Dermis blood vessel endothelial cell (primary cell): Measurements from ENCODE around the gene TBRG4. TPM values are rescaled to one million over a fixed set of nuclear protein-coding genes. Genes with fewer than 3 reads are reported as not detected.

ENCODE experiments used
- DNase-seq: peaks from one replicate; pipeline ENCODE4 v3.0.0; 2010
- total RNA-seq: library from RNA; depleted of rRNA; stranded (reverse); fragments of >200 nt; gene quantifications from 2 replicates; pipeline ENCODE4 v1.2.3, GENCODE V29; 2014

Gene TBRG4
- total RNA-seq, 1 donor from 2014 or later = 55.1 TPM

DNA sequence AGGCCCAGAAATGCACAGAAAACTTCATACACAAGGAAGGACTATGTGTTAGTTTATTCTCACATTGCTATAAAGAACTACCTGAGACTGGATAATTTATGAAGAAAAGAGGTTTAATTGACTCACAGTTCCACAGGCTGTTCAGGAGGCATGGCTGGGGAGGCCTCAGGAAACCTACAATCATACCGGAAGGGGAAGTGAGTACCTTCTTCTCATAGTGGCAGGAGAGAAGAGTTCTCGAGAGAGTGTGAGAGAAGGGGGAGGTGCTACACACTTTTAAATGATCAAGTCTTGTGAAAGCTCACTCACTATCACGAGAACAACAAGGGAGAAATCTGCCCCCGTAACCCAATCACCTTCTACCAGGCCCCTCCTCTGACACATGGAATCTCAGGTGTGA lies 29.3 kb upstream of the TBRG4 start:
- DNase-seq = no peak

DNA sequence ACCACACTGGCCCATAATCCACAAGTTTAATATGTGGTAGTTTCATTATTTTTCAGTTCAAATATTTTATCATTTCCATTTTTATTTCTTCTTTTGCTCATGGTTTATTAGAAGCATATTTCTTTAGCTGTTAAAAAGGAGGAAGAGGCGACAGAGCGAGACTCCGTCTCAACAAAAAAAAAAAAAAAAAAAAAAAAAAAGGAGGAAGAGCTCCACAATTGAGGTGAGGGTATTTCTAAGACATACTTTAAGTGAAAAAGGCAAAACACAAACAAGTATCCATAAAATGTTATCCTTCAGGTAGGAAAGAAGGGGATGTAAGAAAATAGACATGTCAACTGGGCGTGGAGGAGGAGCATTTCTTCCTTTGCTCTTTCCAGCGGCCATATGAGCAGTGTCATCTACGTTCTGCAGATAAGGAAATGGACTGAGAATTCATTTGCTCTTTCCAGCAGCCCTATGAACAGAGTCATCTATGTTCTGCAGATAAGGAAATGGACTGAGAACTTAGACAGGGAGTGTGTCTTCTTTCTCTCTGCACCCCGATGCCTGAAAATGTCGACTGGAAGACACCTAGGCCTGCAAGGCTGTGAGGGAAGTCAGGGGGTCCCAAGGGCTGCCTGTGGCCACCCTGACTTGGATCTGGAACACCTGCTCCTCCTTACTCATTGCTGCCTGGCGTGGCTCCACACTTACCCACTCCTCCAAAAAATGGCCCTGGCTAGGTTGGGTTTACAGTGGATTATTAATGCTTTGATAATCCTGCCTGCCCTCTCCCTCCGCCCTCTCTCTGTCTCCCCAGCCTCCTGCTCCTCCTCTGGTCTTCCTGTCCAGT lies 27.2 kb upstream of the TBRG4 start:
- DNase-seq = no peak

DNA sequence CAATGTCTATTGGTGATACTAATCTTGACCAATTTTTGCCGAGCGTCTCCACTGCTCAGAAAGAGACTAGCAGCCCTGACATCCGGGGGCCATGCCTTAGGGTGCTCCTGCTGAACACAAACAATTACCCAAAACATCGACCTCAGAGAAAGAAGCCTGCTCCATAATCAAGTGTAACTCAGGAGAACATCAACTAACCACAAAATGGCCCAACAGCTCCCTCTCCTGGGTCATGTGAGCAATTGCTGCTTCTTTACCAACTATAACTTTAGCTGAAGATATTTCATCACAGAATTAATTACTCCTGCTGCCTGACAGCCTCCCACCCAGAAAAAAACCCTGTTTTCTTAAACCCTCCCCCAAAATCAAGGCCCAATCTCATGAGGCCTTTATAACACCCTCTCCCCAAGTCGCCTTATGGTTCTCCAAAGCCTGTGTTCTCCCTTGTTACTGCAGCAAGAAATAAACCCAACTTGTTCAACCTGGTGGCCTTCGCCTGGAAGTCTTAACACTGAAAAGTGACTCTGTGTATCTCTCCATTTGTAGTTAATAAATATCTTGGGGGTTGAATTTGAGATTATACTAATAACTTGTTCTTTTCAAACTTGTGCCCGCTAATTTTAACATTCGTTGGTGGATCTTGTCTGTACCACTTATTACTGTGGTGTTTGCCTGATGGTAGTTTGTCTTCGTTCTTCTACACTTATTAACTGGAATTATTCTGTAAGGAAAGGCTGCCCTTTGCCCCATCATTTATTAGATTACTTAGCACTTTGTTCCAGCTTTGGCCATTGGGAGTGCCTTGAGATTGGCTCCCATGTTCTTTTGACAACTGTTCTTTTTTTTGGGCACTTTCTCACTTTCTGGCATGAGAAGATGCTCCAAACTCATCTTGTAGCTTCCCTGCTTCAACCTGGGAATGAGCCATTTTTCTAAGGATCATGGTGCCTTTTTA lies 24.9 kb upstream of the TBRG4 start:
- DNase-seq = peak; percentile 89

DNA sequence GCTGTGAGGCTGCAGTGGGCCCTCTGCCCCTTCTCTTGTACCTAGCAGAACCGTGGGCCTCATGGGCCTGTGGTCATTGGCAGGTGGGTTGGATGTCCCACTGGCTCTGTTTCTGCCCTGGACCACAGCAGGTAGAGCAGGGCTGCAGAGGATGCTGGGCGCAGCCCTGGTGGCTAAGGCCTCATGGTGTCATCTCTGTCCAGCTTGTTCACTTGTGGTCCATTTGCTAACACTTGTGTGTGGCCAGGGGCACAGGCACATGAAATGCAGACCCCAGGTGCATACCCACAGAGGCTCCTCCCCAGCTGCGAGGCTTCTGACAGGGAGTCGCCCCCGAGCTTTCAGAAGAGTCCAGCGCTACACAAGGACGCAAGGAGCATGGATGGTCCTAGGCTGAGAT lies 22.4 kb upstream of the TBRG4 start:
- DNase-seq = no peak

DNA sequence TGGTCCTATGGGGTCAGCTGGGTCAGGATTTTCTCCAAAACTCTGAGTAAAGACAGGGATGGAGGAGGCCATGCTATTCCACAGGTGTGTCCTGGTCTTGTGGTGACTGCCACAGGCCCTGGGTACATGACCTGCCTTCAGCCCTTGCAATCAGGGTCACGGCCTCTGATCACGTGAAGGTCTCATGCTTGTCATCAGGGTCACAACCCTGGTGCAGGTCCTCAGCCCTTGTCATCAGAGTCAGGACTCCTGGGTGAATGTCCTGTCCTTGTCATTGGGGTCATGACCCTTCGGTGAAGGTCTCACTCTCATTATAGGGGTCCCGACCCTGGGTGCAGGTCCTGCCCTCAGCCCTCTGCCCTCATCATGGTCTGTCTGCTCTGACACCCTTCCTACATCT lies 21.9 kb upstream of the TBRG4 start:
- no peak for DNase-seq

DNA sequence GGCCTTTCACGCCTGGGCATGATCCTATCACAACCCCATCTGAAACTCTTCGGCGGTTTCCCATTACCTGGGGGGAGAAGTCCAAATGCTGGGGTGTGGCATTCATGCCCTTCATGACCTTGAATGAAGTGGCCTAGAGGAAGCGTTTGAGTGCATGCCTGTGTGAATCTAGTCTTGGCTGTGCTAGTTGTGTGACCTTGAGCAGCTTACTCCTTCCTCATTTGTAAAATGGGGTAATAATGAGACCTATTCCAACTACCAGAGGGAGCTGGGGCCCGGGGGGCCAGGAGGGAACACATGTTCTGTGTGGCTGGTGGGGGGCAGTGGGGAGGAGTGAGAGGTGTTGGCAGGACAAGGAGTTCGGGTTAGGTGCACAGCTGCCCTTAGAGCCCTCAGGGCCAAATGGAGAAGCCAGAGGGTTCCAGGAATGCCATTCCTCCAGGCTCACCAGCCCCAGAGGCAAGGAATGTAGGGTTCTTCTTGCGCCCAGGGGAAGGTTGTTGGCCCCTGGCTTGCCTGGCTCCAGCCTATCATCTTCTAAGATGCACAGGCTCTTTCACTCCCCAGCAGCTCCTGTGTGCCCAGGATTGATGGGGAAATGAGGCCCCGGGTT lies 21.3 kb upstream of the TBRG4 start:
- no peak for DNase-seq

DNA sequence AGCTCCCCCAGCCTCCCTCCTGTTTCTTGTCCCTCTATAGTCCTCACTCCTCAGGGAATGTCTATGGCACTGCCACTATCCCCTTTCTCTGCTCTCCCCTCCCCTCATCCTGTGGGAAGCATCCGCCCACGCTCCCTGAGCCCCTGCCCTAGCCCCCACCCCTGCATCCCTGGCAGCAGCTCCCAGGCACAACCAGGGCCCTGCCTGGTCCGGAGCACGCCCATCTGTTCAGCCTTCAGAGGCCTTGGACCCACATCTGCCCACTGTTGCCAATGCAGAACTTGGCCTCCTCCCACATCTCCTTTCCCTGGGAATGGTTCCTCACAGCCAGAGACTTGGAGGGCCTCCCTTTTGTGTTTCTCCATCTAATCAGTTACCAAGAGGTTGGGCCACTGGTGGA lies 20.4 kb upstream of the TBRG4 start:
- no peak for DNase-seq

DNA sequence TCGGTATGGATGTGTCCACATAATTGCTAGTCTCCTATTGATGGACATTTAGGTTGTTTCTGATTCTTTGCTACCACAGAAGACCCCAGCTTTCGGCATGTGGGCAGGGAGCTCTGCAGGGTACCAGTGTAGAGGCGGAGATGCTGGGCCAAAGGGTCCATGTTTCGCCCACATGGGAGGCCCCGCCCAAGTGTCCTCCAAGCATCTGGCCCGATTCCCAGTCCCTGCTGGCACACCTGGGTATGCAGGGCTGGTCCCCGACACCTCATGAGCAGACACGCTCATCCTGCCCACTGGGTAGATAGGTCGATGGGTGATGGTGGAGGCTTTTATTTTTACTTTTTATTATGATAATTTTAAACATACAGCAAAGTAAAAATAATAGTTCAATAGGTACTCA lies 19.4 kb upstream of the TBRG4 start:
- no peak for DNase-seq

DNA sequence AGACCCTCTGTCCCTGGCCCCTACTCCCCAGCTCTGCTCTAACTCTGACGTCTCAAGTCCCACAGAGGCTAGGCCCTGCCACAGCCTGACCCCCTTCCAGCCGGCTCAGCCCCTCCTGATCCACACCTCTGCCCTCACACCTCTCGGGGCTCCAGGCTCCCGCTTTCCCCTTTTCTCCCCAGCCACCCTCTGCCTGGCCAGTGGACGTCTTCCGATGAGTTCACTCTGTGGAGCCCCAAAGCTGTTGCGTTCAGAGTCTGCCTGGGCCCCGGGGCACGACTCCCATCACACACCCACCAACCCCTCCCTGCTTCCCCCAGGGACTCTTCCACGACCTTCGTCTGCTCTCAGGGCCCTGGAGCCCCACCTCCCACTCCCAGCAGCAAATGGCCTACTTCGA lies 18.4 kb upstream of the TBRG4 start:
- no peak for DNase-seq

DNA sequence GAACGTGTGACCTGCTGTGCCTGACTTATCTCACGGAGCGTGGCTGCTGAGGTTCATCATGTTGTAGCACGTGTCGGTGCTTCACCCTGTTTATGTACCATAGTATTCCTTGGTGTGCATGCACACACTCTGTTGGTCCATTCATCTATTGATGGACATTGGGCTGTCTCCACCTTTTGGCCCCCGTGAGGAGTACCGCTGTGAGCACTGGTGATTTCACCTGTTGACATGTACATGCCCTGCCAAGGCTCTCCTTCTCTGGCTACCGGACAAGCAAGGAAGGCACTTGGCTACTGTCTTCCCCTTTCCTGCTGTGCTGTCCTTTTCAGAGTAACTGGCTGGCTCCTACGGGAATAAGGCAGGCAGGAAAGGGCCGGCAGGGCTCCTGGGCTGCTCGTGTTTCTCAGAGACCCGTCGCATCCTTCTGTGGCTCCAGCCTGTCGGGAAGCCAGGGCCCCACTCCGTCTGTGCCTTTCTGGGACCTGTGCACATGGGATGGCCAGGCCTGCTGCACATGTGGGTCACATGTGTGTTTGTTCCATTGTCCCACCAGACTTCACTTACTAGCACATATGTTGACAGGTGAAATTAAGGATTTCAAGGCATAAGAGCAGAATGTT lies 17.8 kb upstream of the TBRG4 start:
- no peak for DNase-seq

DNA sequence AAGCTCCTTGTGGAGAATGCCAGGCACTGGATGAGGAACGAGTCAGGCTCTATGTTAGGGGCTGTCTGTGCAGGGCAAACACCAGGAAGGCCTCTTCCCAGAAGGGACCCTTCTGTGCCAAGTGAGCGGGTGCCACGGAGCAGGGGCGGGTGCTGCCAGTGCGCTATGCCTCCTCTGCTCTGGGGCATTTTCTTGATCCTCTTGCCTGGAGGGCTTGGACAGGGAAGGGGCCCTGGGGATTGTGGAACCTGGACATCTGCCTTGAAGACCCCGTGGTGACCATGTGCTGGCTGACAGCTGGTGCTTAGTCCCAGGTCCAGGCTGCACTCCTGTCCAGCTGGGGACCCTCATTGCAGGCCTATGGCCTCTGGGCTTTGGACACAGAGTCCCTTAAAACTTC lies 15.4 kb upstream of the TBRG4 start:
- no peak for DNase-seq

DNA sequence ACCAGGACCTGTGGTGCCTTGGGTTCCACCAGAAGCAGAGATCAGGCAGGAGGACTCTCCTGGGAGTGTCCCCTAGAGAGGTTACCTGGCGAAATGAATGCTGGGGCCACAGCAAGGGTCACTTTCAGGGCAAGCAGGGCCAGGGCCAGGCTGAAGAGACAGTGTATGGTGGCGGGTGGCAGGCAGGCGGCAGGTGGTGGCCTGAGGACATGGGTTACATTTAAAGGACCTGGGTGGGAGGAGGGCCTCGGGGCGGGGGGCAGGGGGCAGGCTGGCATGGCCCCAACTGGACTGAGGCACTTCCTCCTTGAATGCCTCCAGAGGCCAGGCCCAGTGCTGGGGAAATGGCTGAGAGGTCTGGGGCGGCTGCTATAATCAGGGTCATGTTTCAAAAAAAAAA lies 14.7 kb upstream of the TBRG4 start:
- DNase-seq = no peak

DNA sequence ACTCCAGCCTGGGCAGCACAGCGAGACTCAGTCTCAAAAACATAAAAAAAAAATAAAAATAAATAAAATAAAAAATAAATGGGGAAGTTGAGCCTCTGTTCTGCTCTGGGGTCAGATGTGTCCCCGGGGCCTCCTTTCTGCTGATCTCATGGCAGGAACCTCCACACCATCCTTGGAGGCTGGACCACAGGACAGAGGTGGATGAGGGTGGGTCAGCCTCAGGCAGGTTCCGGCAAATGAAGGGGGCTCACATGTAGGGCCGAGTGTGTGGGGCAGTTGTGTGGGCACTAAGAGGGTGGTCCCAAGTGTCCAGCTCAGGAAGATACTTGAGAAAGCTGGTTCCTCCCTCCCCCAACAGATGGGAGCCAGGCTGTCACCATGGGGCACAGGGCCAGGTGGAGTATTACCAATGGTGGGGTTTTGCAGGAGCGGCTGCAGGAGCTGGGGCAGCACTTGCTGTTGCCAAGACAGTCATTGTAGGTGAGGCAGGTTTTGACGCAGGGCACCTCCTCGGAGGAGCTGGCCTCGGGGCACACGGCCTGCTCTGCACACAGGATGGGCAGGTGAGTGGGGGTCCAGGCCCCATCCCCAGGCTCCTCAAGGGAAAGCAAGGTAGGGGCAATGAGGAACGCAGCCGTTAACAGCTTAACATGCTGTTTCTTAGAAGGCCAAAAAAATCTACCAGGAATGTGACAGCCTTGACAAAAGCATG lies 13.9 kb upstream of the TBRG4 start:
- no peak for DNase-seq

DNA sequence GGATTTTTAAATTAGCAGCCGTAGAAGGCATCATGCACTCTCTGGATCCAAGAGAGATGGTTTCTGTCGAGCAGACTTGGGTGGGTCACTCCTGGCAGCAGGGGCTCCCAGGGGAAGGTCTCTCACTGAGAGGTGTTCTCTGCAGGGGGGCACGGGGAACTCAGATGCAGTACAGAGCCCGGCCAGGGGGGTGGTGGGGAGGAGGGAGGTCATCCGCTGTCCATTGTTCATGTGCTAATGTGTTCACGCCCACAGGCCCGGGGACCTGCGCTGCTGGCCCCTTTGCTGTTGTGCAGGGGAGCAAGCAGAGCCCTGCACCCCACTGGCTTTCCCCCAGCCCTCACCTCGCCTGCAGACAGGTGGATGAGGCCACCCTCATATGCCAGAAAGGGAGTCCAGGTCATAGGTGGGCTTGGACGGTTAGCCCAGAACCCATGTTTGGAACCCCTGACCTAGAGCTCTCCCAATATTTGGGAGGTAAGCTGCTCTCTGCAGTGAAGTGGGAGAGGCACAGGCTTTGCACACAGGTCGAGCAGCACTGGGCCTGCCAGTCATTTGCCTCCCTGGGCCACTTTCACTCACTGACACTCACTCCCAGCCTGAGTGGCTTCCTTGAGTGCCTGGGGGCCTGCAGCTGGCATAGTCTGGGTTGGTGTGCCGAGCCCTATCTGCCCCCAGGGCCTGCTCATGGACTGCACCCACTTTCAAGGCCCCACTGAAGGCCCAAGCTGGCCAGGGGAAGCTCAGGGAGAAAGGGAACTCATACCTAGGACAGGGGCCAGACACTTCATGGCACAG lies 12.6 kb upstream of the TBRG4 start:
- no peak for DNase-seq

DNA sequence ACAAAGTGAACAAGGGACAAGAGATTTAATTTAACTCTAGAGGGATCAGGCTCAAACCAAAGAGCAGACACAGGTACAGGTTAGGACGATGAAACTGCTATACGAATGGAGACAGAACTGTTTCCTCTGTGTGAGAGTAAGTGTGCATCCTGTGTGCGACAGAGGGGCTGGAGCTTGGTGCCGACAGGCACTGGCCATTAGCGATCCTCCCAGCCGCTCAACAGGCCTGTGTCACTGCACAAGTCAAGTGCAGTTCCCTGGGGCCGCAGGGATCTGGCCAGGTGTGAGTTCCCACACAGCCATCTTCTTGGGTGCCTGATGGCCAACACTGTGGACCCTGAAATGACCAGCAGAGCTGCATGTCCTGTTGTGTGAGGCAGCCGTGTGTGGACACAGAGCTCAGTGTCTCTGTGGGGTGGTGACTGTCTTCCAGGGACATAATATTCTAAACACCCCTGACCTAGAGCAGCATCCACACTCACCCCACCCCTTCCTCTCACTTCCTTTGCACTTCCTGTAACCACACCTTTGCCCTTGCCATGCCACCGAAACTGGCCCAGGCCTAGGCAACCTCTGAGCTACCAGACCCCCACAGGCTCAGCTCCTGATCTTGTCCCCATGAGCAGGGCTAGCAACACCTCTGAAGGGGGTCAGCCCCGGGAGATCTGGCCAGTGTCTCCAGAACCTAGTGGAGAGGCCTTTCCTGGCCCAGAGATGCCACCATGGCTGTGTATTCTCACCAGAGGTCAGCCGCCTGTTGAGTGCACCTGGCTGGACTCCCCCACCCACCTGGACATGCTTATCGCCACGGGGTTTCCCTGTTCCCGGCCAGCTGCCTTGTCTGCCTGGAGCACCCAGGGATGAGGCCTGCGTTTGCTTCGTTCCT lies 11.7 kb upstream of the TBRG4 start:
- DNase-seq = no peak

DNA sequence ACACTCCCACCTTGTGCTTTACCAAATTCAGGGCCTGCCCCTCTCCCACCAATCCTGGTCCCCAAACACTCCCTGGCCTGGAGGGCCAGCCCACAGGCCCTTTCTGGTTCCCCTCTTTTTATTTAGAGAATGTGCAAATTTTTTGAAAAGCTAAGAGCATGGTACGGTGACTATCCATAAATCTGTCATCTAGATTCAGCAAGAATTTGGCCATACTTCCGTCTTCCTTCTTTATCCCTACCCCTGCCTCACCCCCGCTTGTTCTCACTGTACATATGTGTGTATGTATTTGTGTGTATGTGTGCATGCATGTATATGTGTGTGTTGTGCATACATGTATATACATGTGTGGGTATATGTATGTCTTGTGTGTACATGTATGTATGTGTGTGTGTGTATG lies 8.1 kb upstream of the TBRG4 start:
- DNase-seq = no peak

DNA sequence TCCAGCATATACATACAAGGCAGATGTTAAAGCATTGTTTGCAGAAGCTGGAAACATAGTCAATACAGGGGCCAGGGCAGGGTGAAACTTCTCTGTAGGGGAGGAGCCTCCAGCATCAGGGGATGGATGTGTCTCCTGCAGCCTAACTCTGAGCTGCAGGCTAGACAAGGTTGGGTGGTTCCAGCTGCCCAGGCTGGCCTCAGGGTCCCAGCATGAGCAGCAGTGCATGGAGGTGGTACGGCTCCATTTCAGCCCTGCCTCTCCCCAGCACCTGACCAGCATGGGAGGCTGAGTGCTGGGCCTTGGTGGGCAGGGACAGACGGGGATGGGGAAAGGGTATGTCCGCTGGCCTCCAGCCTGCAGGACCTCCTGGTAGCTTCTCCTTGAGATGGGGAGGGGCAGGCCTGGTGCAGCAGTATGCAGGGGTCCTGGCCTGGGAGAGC lies 7.4 kb upstream of the TBRG4 start:
- no peak for DNase-seq

DNA sequence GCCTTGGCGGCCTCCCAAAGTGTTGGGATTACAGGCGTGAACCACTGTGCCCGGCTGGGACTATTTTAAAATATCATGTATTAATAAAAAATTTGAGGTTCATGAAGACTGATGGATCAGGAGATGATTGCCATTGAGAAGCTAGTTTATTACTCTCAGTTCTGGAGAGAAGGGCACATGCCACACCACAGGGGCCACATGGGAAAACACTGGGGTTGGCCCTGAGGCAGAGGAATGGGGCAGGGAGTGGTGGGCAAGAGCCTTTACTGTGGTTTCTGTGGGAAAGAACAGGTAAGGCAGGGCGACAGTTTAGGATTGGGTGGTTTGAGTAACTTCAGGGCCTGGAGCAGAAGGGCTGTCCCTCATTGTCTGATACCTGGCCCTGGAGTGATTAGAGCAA lies 6.8 kb upstream of the TBRG4 start:
- DNase-seq = no peak

DNA sequence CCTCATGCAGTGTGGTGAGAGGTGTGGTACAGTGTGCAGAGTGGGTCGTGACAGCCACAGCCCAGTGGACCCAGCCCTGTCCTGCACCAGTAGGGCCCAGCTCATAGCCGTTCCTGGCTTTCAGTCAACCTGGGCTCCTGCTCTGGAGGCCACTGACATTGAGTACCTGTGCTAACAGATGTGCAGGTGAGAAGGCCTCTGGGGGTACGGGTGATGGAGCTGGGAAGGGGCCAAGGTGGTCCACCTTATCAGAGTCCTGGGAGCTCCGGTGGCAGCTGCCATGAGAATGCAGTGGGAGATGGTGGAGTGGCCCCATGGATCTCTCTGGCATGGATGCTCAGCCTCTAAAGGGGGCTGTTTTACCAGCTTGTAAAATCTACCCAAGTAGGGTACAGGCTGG lies 6.1 kb upstream of the TBRG4 start:
- DNase-seq = no peak

DNA sequence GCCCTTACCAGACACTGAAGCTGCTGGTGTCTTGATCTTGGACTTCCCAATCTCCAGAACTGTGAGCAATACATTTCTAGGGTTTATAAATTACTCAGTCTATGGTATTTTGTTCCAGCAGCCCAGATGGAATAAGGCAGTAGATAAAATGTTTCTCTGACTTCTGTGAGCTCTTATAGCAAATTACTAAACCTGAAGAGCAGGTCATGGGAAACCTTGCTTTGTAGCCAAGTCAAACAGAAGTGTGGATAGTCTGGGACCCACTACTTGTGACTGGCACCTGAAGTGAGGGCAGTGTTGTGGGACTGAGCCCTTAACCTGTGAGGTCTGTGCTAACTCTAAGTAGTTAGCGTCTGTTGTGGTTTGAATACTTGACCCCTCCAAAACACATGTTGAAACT lies 4.6 kb upstream of the TBRG4 start:
- no peak for DNase-seq
